HG02885 (cell line): ENCODE data around the gene DDN.
A peak's percentile ranks its signal among the peaks of the same experiment; 100 is the strongest.

Experiments
- ATAC-seq: cut with Tn5 transposase; IDR thresholded peaks from one replicate; pipeline ENCODE4 v1.9.1; 2021; ENCODE audit warnings: mild to moderate bottlenecking; ENCODE audit not compliant: unreplicated experiment, poor library complexity

The DDN gene

GRCh38 chr12:49032276-49032675, 33.1 kb upstream of the DDN start:
- no peak for ATAC-seq

DNA sequence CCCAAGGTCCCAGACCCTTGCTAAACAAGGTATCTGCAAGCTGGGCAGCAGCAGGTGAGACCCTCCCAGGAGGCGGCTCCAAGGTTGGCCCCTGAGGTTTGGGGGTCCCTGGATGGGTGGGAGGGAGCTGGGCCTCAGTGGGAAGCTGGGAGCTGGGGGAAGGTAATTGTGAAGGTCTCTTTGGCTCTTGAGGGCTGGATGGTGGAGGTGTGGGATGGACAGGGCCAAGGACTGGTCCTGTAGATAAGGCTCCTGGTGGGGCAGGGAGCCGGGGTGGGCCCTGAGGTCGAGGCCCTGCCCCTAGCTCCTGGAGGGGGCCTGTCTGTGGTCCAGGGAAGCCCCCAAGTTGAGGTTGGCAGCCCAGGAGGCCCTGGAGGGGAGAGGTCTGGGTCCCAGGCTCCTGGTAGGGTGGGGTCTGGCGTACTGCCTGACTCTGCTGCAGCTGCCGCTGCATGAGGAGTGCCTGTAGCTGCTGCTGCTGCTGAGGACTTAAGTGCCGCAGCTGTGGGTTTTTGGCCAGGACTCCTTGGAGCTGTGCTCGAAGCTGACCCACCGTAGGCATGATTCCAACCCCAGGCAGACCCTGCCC, 32.5 kb upstream of the DDN start:
- no peak for ATAC-seq

- ATAC-seq = no peak
Observed at GRCh38 chr12:49030714-49031572, 31.8 kb upstream of the DDN start.

GRCh38 chr12:49030119-49030518, 30.9 kb upstream of the DDN start:
- ATAC-seq = no peak

DNA sequence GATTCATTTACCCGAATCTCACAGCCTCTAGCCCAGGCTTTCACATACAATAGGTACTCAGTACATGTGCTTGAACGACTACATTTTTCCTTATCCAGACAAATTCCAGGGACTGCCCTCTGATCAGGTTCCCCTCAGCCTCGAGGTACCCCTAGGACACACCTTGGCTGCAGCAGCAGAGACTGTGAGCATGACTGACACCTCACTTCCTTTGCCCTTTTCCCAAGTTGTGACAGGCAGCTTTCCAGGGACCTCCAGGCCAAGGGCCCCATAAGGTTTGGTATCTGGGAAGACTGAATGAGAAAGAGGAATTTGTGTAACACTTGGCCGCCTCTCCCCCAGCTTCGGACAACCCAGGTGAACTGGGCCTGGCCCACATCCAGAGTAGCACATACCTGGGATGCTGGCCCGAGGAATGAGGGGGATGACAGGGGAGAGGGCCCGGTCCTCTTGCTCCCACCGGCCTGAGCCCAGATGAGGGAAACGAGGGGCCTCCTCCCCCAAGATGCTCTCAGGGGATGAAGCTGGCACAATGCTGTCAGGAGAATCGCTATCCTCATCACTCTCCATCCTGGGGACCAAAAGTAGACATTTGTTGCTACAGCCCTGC, 29.6 kb upstream of the DDN start:
- no peak for ATAC-seq

DNA sequence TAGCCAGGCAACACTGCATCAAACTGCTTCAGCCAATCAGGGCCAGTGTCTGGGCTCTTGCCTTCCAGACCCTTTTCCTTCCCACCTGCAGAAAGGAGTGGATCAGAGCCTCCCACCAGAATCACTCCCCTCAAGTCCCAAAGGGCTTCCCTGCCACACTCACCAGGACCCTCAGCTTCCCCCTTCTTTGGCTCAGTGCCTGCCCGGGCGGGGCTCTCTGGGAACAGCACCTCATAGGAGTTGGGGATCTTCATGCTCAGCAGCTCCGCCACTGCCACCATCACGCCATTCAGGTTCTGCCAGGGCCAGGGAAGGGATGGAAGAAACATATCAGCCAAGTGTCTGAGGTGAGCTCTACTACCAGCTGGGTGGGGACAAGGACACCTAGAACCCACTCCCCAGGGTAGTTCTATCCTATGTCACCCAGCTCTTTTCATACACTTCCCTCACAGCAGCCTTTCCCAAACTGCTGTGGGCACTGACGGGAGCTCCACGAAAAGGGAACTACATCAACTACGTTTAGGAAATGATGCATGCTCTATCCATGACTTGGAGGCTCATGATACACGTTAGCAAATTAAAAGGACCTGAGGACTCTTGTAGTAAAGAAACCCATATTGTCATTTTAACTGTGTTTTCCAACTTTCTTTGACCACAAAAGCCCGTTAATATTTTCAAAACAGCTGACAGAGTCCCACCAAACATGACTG, 28.8 kb upstream of the DDN start:
- ATAC-seq = no peak

DNA sequence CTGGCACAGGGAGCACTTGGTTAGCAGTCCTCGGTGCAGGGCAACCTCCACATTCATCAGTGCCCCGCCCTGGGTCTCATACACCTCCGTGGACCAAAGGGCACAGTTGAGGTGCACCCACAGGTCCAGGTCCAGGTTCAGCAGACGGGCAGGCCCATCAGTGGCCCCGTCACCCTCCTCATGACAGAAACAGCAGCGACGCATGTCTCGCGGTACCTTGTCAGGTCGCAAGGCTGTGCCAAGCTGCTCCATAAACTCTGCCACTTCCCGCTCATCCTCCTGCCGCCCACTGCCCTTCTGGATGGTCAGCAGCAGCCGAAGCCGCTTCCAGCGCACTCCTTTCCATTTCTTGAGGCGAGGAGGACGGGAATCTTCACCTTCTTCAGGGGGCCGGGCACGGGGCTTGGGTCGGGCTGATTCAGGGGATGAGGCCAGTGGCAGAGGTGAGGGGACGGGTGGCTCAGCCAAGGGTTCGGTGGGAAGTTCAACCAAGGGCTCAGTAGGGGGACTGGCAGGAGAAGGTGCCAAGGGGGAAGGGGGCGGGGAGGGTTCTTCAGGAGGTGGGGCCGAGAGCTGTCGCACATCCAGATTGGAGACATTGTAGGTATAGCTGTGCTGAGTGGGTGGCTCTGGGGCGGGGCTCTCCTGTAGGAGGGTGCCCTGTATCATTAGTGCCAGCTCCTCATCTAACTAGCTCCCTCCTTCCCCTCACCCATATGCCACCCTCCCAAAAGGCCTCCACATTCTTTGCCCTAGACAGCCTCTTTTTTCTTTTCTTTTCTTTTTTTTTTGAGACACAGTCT, 27.7 kb upstream of the DDN start:
- ATAC-seq = no peak

DNA sequence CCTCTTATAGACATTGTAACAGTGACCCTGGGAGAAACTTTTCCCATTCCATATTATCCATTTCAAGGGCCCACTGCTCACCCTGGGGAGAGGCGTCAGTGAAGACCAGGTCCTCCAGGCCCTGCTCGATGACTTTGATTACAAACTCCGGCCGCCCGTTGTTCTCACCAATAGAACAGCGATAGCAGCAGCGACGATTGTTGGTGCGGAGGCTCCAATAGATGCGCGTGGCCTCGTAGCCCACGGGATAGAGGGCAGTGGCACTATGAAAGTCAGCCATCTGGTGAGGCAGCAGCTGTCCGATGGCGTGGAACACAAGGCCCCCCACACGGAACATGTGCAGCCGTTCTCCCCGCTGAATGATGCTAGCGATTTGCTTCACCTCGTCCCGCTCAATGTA, 26.9 kb upstream of the DDN start:
- ATAC-seq = no peak

- no peak for ATAC-seq
Observed at GRCh38 chr12:49025463-49025862, 26.3 kb upstream of the DDN start.

DNA sequence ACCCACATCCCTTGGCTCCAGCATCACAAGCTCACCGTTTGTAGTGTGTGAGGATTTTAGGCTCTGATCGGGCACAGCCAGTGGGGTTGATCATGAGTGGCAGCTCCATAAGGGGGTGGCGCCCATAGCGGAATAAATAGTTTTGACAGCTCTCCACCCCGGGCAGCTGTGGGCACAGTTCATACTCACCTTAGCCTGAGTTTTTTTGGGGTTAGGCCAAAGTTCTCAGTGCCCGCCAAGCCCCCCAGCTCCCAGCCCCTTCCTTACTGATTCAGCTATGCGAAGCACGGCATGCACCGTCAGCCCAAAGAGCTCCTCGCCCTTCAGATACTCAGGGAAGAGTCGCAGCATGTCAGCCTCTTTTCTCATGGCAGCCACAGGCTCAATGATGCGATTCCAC, 25.4 kb upstream of the DDN start:
- ATAC-seq = no peak

GRCh38 chr12:49023812-49024211, 24.6 kb upstream of the DDN start:
- no peak for ATAC-seq

GRCh38 chr12:49022558-49023178, 23.5 kb upstream of the DDN start:
- ATAC-seq = no peak

- no peak for ATAC-seq
Observed at GRCh38 chr12:49021292-49021915, 22.2 kb upstream of the DDN start.

DNA sequence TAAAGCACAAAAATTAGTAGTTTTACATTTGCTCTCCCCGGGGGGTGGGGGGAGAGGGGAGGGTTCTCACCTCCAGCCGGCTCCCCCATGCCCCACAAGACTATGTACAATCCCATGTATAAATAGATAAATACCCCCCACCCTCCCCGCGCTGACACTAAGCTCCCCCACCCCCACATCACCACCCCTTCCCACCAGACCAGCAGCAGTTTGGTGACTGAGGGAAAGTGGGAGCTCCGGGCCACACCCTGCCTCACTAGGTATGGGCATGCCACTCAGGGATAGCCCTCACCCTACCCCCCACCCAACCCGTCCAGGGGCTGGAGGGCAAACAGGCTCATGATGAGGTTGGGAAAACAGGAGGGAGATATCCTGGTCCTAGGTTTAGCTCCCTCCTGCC, 21.3 kb upstream of the DDN start:
- no peak for ATAC-seq

GRCh38 chr12:49019443-49020324, 20.5 kb upstream of the DDN start:
- no peak for ATAC-seq

DNA sequence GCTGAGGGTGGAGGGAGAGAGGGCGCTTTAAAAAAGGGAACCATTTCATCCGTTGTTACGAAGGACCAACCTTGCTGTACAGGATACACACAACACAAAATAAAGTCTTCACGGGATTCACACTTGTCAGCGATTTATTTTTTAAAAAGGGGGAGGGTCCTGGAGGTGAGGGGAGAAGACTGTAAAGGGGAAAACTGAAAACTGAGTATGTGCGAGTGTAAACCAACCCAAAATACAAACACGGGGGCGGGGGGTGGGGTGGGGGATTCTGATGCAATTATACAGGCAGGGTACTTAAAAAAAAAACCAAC, 19.9 kb upstream of the DDN start:
- ATAC-seq = no peak

DNA sequence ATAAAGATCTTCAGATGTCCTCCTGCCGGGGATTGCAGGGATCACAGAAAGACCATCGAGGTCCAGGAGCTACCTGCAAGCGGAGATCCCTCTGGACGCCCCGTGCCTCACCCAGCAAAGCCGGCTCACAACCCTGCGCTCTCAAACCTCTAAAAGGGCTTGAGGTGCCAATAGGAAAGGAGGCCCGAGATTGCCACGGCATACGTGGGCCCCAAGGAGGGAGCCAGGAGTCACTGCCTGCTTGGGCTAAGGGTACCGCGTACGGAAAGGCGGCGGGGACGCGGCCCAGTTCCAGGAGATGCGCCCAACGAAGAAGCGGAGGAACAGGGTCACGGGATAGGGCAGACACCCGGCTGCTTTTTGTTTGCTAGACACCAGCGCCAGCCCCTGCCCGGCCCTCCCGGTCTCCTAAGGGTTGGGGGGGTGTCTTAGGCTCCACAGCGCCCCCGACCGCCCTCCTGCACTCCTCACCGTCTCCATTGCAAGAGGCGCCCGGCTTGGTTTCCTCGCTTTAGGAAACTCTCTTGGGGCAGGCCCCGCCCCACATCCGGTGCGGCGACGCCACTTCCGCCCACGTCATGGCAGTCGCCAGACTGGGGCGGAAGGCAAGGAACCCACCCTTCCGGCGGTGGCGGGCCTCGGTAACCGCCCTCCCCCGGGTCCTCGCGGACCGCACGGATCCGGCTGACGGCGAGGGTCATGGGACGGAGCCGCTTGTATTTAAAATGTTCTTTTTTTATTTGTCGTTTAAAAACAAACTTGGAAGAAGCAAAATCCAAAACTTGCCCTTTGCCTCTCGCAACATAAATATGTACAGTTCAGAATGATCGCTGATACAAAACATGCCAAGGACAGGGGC, 19.3 kb upstream of the DDN start, which contains the start of gene PRKAG1:
PRKAG1 (minus strand) TSS at position 516 of the 859 bp plus-strand sequence; CDS start at position 480, 36 bp downstream.
- peak; percentile 92 for ATAC-seq

- ATAC-seq = peak; percentile 19
Observed at GRCh38 chr12:49017891-49018260, 18.7 kb upstream of the DDN start.
